Endothelial cell of umbilical vein (primary cell): ENCODE data around the gene DGLUCY. TPM values are rescaled to one million over a fixed set of nuclear protein-coding genes. Genes with fewer than 3 reads are reported as not detected.

Experiments
- BruUV-seq: library from RNA; stranded (reverse); fragments of 400-500 nt; replicated peaks from 2 replicates; lab custom pipeline; 2021; lab: Mats Ljungman, UMichigan
- CTCF ChIA-PET: fragments of 300-600, 350-600 bp; sonication (Branson Sonifier 250); formaldehyde crosslinking; loops from one replicate; lab custom pipeline; 2021; ENCODE audit warnings: antibody characterized with exemption, inconsistent platforms; lab: Charles Lee
- POLR2A ChIA-PET: fragments of 300-600, 350-600 bp; sonication (Branson Sonifier 250); formaldehyde crosslinking; loops from one replicate; lab custom pipeline; 2021; ENCODE audit warnings: antibody characterized with exemption, inconsistent platforms; lab: Charles Lee
- DNase-seq: peaks from one replicate; pipeline ENCODE4 v3.0.0-alpha.2; 2011; ENCODE audit warnings: low read depth, low spot score
- FAIRE-seq: peaks from 2 replicates; lab custom pipeline; 2011; peaks lifted over from hg19 to GRCh38; lab: Jason Lieb, UNC
- H2AFZ ChIP-seq: 2 replicates; pipeline ENCODE4 v1.6.0; 2012; ENCODE audit warnings: low read depth, low read length, control low read depth, inconsistent platforms
- H3K27ac ChIP-seq: 2 replicates; pipeline ENCODE4 v1.5.1; 2011; ENCODE audit warnings: low read depth, mild to moderate bottlenecking, control low read depth, low read length, moderate library complexity; ENCODE audit not compliant: insufficient read depth
- H3K27me3 ChIP-seq, 2 experiments: 2 replicates each; pipeline versions ENCODE4 v1.6.0 to v1.6.1; 2011; ENCODE audit warnings: low read length in 2 of 2, mixed read lengths in 1 of 2; ENCODE audit not compliant: control insufficient read depth in 2 of 2, insufficient read depth in 2 of 2
- H3K36me3 ChIP-seq, 2 experiments: 2 replicates in 1 of 2; 3 replicates in 1 of 2; pipeline ENCODE4 v1.5.1; 2011; ENCODE audit warnings: low read length in 2 of 2, mild to moderate bottlenecking in 1 of 2, moderate library complexity in 1 of 2; ENCODE audit not compliant: control insufficient read depth in 2 of 2, insufficient read depth in 2 of 2; ENCODE audit errors: extremely low read depth in 1 of 2
- H3K4me1 ChIP-seq: 3 replicates; pipeline ENCODE4 v1.5.1; 2011; ENCODE audit warnings: mild to moderate bottlenecking, low read length; ENCODE audit not compliant: control insufficient read depth, insufficient read depth; ENCODE audit errors: extremely low read depth
- H3K4me2 ChIP-seq: 2 replicates; pipeline ENCODE4 v1.6.1; 2011; ENCODE audit warnings: low read length, control low read depth, mixed read lengths; ENCODE audit not compliant: insufficient read depth
- H3K4me3 ChIP-seq, 3 experiments: fragments of 200-600 bp in 1 of 3; sonication (generic), shearing (Covaris generic) in 1 of 3; replicated peaks in 1 of 3; 2 replicates each; pipeline ENCODE4 v1.5.1; 2011 to 2016; ENCODE audit warnings: control low read depth in 3 of 3, low read length in 3 of 3, mild to moderate bottlenecking in 2 of 3, inconsistent platforms in 1 of 3, low read depth in 1 of 3, moderate library complexity in 1 of 3; ENCODE audit not compliant: insufficient read depth in 1 of 3
- H3K79me2 ChIP-seq: 2 replicates; pipeline ENCODE4 v1.6.0; 2012; ENCODE audit warnings: low read length, inconsistent platforms; ENCODE audit not compliant: control insufficient read depth, insufficient read depth
- H3K9ac ChIP-seq: replicated peaks from 2 replicates; pipeline ENCODE3; 2011; ENCODE audit warnings: low read length, control low read depth; ENCODE audit not compliant: insufficient read depth; ENCODE audit errors: extremely low read depth
- H3K9me1 ChIP-seq: replicated peaks from 3 replicates; pipeline ENCODE4 v1.6.0; 2011; ENCODE audit warnings: mild to moderate bottlenecking, low read length; ENCODE audit not compliant: control insufficient read depth, insufficient read depth; ENCODE audit errors: extremely low read depth
- H3K9me3 ChIP-seq: replicated peaks from 2 replicates; pipeline ENCODE4 v1.5.1; 2012; ENCODE audit warnings: low read length, inconsistent platforms; ENCODE audit not compliant: control insufficient read depth, insufficient read depth
- H4K20me1 ChIP-seq: replicated peaks from 2 replicates; pipeline ENCODE3; 2011; ENCODE audit warnings: mild to moderate bottlenecking, low read length; ENCODE audit not compliant: control insufficient read depth, insufficient read depth; ENCODE audit errors: extremely low read depth
- GATA2 ChIP-seq: IDR thresholded peaks from 2 replicates; pipeline ENCODE4 v1.7.0; 2011; ENCODE audit warnings: low read depth, mild to moderate bottlenecking, moderate library complexity, mixed read lengths, low read length; ENCODE audit not compliant: insufficient read length, insufficient read depth
- MYC ChIP-seq: IDR thresholded peaks from one replicate; pipeline ENCODE4 v1.6.1; 2011; ENCODE audit warnings: mild to moderate bottlenecking, low read depth, low read length
- POLR2AphosphoS5 ChIP-seq: IDR thresholded peaks from 2 replicates; pipeline ENCODE4 v1.6.1; 2012; ENCODE audit warnings: low read depth, mild to moderate bottlenecking, control low read depth, low read length, moderate library complexity; ENCODE audit not compliant: insufficient read depth
- dilution Hi-C: fragments of 300-500 bp; cut with MboI; formaldehyde crosslinking; loops from one replicate; pipeline ENCODE4 v1.15.0; 2019; ENCODE audit warnings: low sequenced_read_pairs; ENCODE audit not compliant: extremely low pct_ligation_motif_present
- intact Hi-C: fragments of 100-400 bp; cut with micrococcal nuclease; formaldehyde crosslinking; loops from one replicate; pipeline ENCODE4 v1.10.0; 2022
- polyA plus RNA-seq, 4 experiments: library from polyadenylated mRNA; depleted of rRNA in 3 of 4; stranded (reverse) in 3 of 4; unstranded in 1 of 4; fragments of >200 nt; gene quantifications; 2 replicates each; pipeline versions ENCODE4 v1.2.1 to v1.2.3, GENCODE V29; 2011 to 2012; ENCODE audit warnings: missing spikeins in 1 of 4
- total RNA-seq: library from RNA; stranded (reverse); gene quantifications from 2 replicates; pipeline ENCODE4 v1.2.3, GENCODE V29; 2021
- TF ChIP-seq, protein P1 (sequence below), 2 donors: IDR thresholded peaks; 1 replicate in 1 of 2; 2 replicates in 1 of 2; pipeline ENCODE4 v1.5.1; 2011; ENCODE audit warnings: low read length in 2 of 2, mild to moderate bottlenecking in 2 of 2, moderate library complexity in 2 of 2, control low read depth in 1 of 2, inconsistent platforms in 1 of 2, low read depth in 1 of 2; ENCODE audit not compliant: insufficient read depth in 1 of 2; ENCODE audit errors: extremely low read depth in 1 of 2
- TF ChIP-seq, protein P2 (sequence below): IDR thresholded peaks from 2 replicates; pipeline ENCODE4 v1.6.1; 2011; ENCODE audit not compliant: insufficient read depth, insufficient read length

The DGLUCY gene
- total and polyA plus RNA-seq, 2 donors (not counting 3 experiments of a cell fraction or from before 2014, with no cell fraction given): 40.9 to 65.6 TPM

- CTCF ChIA-PET: interaction anchor here (2.1 to 4.8 kb wide), 4 partner anchors 33 to 238 kb away, joined by 11 to 71 read pairs (median 36); no protein-coding TSS in a partner anchor
- POLR2A ChIA-PET: no interaction called here
- dilution Hi-C loops (no loop called here), intact Hi-C loops (loop anchor here (1.0 kb wide), 3 partner anchors 33 to 237 kb away; no protein-coding TSS in a partner anchor)
- no peak overlapping the region for H3K27ac ChIP-seq
- FAIRE-seq (peak; percentile 76), DNase-seq (peak; percentile 71)
- H3K4me3 ChIP-seq: no peak overlapping the region
- H3K27me3 ChIP-seq: no peaks in the 10 kb centered on the region
- no TSS peak for BruUV-seq
- peaks cover 41% of the 10 kb centered on the region for H3K4me1 ChIP-seq
- H3K4me2 ChIP-seq: no peak overlapping the region
- no peaks in the 10 kb centered on the region for H4K20me1 ChIP-seq
- H3K9me3 ChIP-seq: no peaks in the 10 kb centered on the region
- H2AFZ ChIP-seq: no peak overlapping the region
- no peak overlapping the region for H3K9ac ChIP-seq
- TF ChIP-seq GATA2: no peak
- no peak for TF ChIP-seq POLR2AphosphoS5
- no peak for TF ChIP-seq MYC
- TF ChIP-seq, protein P1, sequence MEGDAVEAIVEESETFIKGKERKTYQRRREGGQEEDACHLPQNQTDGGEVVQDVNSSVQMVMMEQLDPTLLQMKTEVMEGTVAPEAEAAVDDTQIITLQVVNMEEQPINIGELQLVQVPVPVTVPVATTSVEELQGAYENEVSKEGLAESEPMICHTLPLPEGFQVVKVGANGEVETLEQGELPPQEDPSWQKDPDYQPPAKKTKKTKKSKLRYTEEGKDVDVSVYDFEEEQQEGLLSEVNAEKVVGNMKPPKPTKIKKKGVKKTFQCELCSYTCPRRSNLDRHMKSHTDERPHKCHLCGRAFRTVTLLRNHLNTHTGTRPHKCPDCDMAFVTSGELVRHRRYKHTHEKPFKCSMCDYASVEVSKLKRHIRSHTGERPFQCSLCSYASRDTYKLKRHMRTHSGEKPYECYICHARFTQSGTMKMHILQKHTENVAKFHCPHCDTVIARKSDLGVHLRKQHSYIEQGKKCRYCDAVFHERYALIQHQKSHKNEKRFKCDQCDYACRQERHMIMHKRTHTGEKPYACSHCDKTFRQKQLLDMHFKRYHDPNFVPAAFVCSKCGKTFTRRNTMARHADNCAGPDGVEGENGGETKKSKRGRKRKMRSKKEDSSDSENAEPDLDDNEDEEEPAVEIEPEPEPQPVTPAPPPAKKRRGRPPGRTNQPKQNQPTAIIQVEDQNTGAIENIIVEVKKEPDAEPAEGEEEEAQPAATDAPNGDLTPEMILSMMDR (IDR thresholded peaks at IDR 0.05; ENCODE audit: extremely low read depth in 1 of 2, insufficient read depth in 1 of 2, low read depth in 1 of 2, low read length in 2 of 2): peak; percentile 44 to 61
- TF ChIP-seq, protein P2, sequence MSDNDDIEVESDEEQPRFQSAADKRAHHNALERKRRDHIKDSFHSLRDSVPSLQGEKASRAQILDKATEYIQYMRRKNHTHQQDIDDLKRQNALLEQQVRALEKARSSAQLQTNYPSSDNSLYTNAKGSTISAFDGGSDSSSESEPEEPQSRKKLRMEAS: no peak
- no peaks in the 10 kb centered on the region for H3K36me3 ChIP-seq
- H3K79me2 ChIP-seq: no peaks in the 10 kb centered on the region
- no peaks in the 10 kb centered on the region for H3K9me1 ChIP-seq
Observed at GRCh38 chr14:91140672-91141071, 26.8 kb downstream of the DGLUCY start.
